ENCODE results near the gene SEPSECS.
A peak's percentile ranks its signal among the peaks of the same experiment; 100 is the strongest.

The SEPSECS gene

DNA sequence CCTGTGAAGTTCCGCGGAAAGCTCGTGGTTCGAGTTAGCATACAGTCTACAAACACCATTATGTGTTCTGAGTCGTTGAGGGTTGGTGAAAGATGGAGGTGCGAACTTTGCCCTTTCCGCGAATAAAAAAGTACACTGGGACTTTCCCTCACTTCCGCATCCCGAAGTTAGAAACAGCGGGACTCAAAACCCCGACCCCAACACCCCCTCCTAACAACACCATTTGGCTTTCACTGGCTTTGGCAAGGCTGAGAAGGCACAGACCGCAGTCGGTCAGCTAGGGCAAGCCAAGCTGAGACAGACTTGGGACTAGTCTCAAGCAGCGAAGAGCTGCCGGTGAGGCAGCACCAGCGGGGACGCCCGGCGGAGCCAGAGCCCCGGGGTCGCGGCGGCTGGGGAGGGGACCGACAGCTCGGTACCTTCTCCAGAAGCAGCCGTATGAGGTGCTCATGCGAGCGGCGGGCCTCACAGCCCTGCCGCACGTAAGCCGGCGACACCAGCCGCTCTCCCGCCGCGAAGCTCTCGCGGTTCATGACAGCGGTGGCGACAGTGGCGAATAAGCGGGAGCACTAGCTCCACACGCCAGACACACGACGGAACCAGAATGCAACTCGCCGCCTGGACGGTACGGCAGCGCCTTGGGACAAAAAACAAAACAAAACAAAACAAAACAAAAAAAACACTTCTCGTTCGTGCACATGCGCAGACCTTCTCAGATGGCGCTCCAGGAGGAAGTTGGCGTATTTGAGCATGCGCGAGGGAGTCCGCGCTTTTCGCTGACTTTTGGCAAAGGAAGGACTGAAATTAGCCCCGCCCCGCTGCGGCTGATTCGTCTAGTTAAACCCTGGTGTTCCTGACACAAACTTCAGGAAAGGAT is at the start of gene SEPSECS:
Gene SEPSECS (minus strand): TSS at position 613 of the 877 bp plus-strand sequence. CDS start 80 bp downstream, at position 533.
- DNase-seq, result peak; percentile 99

DNA sequence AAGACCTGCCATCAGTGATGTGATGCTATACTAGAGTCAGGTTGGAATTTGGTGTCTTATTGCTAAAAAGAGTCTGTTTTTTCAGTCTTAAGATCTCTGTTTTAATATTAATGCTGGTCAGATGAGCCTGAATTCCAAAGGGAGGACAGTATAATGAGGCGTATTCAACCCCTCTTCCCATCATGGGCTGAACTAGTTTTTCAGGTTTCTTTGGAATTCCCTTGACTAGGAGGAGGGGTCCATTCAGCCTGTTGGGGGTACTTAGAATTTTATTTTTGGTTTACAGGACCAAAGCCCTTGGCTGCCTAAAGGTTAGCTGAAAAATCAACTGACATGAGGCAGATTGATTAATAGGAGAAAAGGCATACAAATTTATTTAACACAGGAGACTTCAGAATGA is 49.5 kb upstream of the SEPSECS start:
- no peak for DNase-seq

DNA sequence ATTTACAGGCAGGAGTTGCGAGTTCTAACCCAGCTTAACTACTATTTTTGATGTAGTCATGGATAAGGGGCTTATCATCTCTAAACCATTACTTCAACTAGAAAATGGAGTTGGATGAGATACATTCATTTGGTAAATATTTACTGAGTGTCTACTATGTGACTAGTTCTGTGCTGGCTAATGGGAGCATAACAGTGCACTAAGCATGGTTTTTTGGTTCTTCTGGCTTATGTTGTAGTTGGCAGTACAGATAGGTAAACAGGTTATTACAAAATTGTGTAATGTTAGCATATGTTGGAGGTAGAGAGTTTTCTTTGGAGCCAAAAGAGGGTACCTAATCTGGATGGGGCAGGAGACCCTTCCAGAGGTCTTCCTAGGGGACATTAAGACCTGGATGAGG is 47.7 kb upstream of the SEPSECS start:
- no peak for DNase-seq

DNA sequence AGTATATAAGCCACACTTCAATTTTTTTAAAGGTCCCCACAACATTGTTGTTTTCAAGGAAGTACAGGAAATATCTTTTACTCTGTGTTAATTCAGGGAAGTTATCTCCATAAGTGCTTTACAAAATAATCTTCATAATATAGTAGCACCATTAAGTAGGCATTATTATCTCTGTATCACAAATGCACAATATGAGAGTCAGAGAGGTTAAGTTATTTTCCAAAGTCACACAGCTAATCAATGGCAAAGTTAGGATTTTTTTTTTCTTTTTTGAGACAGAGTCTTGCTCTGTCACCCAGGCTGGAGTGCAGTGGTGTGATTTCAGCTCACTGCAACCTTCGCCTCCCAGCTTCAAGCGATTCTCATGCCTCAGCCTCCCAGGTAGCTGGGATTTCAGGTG is 38.5 kb upstream of the SEPSECS start:
- DNase-seq, result no peak

DNA sequence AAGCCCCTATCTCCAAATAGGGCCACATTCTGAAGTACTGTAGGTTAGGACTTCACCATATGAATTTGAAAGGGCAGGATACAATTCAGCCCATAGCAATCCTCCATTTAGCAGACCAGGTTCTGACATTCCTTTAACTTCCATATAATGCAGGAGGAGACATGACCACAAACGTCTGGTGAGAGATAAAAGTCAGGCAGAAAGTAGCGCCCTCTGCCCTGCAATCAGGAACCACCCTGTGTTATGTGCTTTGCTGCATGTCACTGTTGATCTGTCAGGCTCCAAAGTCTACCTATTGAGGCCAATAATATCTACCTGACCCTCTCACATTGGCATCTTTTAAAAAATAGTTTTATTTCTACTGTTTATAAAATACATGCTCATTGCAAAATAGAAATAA is 30.2 kb upstream of the SEPSECS start:
- DNase-seq, result no peak

DNA sequence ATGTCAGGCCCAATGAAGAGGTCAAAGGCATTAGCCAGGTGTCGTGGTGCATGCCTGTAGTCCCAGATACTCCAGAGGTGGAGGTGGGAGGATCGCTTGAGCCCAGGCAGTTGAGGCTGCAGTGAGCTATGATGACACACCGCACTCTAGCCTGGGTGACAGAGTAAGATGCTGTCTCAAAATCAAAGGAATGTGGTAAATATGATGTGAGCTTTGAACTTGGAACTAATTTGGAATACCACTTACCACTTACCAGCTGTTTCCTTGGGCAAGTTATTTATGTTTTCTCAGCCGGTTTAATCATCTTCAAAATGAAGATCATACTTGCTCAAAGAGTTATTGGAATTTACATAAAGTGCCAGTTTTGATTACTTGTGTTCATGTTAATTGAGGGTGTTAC is 23.8 kb upstream of the SEPSECS start:
- no peak for DNase-seq

DNA sequence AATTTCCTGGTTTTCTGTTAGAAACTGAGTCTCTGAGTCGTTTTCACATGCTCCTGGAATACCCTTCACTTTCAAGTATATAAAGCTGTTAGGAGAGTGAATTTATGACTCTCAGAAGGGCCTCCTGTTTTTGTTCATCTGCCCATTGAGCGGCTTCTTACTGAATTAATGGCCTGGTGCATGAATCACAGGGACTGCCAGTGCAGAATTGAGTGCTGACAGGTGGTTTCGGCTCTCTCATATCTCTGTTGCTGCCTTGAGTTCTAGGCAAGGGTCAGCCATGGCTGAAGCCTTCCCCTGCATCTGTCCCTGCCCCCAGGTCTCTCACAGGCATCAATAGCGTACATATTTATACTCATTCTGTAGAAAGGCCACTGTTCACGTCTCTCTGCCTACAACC is 22.7 kb upstream of the SEPSECS start:
- DNase-seq, result no peak

DNA sequence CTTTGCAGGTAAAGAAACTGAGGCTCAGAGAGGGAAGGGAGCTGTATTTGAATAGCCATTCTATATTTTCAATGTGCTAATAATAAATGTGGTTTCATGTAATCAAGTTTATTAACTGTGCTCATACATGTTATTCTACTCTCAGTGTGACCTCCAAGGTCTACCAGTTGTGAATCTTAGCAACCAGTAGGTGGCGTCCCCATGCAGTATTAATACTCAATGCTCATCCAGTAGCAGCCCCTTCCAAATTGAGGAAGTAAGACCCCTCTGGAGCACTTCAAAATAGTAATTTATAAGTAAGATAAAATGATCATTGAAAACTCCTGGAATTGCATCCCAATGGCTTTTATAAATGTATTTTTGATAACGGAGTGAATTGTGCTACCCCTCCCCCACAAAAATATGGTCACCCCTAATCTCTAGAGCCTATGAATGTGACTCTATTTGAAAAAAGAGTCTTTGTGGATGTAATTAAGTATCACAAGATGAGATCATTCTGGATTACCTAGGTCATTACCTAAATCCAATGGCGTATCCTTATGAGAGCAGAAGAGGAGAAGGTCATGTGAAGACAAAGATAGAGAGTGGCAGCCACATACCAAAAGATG is 20.4 kb upstream of the SEPSECS start:
- peak; percentile 43 for DNase-seq

DNA sequence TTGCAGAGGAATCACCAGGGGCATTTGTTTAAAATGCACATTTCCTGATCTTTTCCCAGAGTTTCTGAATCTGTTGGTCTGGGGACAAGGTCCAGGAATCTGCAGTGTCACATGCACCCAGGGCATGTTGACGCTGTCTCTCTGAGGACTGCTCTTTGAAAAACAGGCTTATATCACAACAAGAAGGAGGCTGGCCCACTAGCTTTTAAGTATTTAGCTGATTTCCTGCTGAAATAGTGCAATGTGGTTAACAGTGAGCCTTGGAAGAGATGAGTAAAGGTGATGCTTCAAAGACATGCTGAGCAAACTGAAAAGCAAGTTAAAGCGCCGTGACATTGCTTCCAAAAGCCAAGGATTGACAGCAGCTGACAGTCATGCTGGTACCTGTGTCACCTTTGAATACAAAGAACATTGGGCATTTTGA is 18.6 kb upstream of the SEPSECS start:
- DNase-seq, result no peak

DNA sequence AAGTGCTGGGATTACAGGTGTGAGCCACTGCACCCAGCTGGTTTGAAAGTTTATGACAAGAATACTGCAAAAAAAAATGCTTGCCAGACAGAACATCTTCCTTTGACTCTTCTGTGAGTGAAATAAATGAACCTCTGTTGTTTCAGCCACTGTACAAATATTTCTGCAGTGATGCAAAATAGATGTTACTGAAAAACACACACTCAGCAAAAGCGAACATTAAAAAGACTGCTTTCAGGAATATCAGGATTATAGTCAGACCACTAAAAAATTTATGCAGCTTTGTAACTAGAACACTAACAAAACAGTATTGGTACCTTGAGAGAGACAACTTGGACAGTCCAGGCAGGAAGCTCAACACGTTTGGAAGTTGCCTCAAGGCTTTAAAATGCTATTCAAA is 16.9 kb upstream of the SEPSECS start:
- DNase-seq, result no peak

DNA sequence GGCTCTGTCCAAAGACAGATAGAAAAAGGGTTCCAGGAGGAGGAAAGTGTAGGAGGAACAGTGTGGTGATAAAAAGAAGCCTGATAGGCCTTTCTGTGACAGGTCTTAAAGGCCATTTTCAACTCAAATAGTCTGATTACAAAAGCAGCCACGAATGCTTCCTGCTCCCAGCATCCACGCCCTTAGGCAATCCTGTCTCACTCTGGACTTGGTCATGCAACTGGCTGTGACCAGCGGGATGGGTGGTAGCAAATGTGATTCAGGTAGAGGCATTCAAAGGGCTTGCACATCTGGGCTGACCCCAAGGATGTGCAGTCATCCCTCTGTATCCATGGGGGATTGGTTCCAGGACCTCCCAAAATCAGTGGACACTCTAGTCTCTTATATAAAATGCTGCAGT is 14.4 kb upstream of the SEPSECS start:
- no peak for DNase-seq

DNA sequence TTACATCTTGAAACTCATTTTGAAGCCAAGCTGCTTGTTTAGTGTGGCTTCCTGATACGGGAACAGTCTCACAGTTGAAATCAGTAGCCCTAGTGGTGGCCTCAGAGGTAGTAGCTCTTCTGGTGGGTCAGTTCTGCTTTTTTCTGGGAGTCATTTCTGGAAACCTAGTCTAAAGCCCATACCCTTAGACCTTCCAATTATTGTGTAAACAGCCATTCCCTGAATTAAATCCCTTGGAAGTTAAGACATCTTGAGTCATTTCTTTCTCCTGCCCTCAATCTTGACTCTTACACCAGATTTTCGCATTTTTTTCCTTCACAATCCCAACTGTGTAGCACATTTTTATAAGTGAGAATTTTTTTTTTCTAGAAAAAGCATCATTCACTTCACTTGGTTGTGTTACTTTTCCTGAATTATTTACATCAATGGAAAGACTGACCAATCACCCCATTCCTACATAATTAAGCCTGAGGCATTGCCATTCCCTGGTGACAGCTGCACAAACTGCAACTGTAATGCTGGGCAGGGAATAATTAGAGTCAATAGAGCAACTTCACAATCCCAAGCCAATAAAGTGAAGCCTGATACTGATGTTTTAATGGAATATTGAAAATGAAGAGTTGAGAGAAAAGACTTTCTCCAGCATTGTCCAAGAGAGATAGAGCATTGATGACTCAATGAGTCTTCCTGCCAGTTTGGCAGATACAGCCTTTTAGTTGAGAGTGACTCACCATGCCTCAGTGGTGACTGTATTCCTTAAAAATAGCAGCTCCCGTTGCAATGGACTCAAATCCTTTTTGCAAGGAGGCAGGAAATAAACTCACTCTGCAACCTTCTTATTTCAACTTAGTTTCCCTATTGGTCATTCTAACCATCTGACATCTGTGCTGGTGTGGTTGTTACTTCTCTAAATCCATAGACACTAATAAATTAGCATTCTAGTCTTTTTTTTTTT is 13.0 kb upstream of the SEPSECS start:
- peak; percentile 51 for DNase-seq

DNA sequence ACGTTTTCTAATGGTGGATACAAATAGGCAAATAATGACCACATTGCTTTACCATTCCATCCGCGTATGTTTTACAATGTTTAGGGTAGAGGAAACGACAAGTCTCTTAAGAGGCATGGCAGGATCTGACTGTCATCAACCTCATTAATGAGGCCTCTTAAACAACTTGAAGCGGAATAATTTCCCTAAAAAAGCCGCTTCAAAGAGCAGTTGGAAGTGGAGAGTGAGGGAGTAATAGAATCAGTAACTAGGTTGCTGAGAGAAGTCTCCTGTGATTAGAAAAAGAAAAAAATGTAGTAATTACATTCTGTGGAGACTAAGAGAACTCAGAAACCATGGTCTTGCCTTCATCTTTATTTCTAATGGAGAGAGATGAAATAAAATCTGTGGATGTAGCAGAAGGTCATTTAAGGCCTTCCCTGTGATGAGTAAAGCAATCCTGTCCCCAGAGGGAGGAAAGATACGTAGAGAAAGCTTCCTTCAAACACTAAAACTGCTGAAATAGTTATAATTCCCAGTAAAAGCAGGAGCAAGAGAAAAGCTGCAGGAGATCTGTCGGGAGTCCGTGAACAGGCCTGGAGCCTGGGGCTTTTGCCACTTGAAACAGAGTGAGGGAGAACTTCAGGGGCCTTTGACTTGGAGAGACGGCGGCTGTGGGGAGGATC is 11.1 kb upstream of the SEPSECS start:
- DNase-seq, result peak; percentile 12

DNA sequence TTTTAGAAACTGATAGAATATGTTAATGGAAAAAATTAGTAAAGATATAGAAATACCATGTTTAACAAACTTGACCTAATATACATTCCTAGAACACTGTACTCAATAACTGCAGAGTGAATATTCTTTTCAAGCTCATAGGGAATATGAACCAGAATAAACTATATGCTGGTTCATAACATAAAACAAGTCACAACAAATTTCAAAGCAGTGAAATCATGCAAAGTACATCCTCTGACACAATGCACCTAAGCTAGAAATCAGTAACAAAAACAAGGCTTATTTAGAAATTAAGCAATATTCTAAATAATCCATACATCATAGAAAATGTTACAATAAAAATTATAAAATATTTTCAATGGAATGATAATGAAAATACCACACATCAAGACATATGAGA is 9.2 kb upstream of the SEPSECS start:
- no peak for DNase-seq

DNA sequence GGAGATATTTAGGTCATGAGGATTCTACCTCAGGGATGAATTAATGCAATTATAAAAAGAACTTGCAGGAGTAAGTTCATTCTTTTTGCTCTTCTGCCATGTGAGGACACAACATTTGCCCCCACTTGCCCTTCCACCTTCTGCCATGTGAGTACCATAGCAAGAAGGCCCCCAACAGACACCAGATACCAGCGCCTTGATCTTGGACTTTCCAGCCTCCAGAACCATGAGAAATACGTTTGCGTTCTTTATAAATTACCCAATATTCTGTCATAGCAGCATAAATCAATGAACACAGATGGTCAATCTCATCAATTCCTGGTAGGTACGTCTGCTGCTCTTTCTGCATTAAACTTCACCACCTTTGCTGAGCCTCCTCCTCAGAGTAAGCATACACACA is 5.7 kb upstream of the SEPSECS start:
- no peak for DNase-seq

DNA sequence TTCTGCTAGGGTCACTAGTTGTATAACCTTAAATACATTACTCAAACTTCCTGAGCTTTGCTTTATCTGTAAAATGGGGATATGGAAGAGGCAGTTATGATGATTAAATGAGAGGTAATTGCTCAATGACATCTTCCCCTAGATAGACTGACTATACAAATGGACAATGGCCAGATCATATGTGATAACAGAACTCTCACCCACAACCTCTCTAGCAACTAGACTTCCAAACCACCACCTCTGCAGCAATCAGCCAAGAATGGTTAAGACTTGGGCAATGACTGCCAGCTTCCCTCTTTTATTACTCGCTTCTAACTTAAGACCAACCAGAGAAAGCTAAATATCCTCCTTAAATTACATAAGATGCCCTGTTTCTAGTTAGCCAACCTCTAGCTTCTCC is 2.9 kb upstream of the SEPSECS start:
- no peak for DNase-seq

DNA sequence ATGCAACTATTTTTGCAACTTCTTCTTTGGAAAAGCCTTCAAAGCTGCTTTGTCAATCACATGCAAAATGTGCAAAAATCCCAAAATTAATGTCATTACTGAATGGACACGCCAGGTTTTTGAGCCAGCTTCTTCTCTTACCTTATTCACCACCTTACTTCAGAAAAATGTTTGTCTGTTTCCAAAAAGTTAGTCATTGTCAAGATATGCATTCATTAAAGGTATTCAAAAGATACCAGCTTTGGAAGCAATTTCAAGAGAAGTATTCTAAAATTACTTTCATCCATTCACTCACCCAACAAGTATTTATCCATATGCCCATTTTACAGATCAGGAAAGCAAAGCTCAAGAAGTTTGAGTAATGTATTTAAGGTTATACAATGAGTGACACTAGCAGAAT is 2.3 kb upstream of the SEPSECS start:
- no peak for DNase-seq

DNA sequence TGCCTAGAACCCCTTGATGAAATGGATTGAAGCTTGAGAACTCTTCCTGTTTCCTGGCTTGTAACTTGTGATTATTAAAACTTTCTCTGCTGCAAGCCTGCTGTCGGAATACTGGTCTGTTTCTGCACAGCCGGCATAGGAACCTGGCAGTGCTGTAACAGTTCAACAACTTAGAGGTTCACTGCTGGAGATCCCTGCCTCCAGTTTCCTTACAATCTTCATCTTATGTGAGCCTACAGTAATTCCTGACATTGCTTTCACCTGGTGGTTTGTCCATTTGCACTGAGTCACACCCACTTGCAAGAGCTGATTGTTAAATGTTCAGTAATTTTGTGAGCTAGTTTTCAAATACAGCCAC is 1.3 kb upstream of the SEPSECS start:
- no peak for DNase-seq

DNA sequence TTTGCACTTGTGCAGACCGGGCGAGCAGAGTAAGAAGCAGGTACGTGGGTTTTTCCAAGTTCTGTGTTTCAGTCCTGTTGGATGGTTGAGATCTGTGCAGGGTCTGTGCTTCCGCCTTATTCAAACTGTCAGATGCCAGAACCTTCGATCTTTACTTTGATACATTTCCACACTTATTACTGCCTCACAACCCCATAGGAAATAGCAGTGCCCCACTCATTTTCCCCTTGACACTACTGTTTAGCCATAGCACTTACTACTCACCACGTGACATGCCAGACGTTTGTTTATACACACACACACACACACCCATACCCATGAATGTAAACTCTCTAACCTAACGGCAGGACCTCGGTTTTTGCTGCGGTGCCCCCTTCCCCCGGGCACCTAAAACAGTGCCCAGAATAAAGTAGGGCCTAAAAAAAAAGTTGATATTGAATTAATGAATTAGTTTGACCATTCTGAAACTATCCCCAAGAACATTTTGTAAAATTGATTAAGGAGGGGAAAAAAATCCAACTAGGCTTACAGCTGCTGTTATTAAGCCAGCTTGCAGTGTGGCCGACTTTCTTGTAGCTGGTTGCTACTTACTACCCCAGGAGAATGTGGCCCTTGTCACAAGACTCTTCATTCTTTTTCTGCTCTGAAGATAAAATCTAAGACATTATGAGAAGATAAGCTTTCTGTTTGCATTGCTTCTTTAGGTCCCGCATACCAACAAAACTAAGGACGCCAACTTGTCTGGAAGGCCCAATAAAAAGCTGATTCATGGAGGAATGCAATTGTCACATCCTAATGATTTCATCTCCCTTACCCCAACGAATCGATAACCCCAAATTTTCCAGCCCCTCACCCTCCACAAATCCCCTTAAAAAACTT is 704 bp upstream of the SEPSECS start:
- no peak for DNase-seq

DNA sequence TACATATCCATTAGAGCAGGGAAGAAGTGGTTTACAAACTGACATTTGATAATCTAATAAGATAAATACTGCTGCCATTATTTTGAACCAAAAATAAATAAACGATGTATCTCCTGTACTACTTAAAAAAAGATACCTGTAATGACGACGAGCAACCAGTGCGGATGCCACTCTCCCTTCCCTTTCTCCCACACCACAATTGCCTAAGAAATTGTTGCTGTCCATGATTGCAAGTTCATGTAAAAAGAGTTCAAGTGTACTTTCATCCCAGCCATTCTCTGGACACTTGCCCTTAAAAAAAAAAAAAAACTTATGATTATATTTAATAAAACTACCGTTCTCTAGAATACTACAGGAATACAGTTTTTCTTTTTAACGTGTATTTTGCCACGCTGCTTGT is 1.4 kb downstream of the SEPSECS start:
- no peak for DNase-seq

DNA sequence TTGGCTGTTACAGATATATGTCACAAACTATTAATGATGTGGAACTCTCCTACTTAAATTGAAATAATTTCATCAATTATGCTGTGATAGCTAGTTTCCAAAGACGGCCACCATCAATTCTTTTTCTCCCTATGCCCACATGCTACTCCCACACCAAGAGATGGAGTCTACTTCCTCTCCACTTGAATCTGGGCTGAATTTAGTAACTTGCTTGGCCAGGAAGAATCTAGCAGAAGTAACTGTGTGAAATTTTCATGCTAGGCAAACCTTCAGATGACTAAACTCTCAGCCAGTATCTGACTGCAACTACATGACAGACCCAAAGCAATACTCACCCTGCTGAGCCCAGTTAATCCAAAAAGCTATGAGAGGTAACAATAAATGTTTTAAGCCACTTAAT is 3.2 kb downstream of the SEPSECS start:
- DNase-seq, result no peak

DNA sequence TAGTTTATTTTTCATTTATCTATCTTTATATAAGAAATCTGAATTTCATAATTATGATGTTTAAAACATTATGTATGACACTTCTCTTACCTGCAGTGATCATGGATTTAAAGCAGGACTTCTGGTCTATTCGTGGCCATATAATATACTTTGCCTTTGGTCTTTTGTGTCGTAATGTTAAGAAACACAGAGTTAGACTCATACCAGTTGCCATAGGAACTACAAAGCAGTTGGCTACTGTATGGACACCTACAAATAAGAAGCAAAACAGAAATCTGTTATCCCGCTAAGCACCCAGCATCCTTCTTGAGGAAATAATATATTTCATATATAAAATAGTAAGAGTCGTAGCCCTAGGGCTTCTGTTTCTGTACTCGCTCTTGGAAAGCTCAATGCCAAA is 4.3 kb downstream of the SEPSECS start:
- no peak for DNase-seq

Measured in eye (tissue), 1 donor.